Endodermal cell (in vitro differentiated cells): ENCODE data around the gene ADAMTS7. TPM values are rescaled to one million over a fixed set of nuclear protein-coding genes. Genes with fewer than 3 reads are reported as not detected.
"Not testable (repeated sequence)": the region's sequence is repeated elsewhere in the genome, so short reads cannot be mapped to it uniquely, and the experiment has no call there.

ENCODE experiments used
- DNase-seq: peaks from one replicate; pipeline ENCODE4 v3.0.0-alpha.2; 2017
- H3K27ac ChIP-seq: 2 replicates; pipeline ENCODE4 v1.5.1; 2013; ENCODE audit warnings: mild to moderate bottlenecking, low read depth, low read length, moderate library complexity
- H3K27me3 ChIP-seq: 2 replicates; pipeline ENCODE4 v1.6.1; 2013; ENCODE audit warnings: mild to moderate bottlenecking, low read length, moderate library complexity; ENCODE audit not compliant: insufficient read depth, control insufficient read depth, poor library complexity, severe bottlenecking
- H3K36me3 ChIP-seq: 2 replicates; pipeline ENCODE4 v1.7.0; 2013; ENCODE audit warnings: mild to moderate bottlenecking, low read length, moderate library complexity; ENCODE audit not compliant: control insufficient read depth, insufficient read depth
- H3K4me1 ChIP-seq: one replicate; pipeline ENCODE4 v1.7.0; 2013; ENCODE audit warnings: low read length; ENCODE audit not compliant: control insufficient read depth, insufficient read depth
- H3K4me3 ChIP-seq: 2 replicates; pipeline ENCODE4 v1.5.1; 2013; ENCODE audit warnings: mild to moderate bottlenecking, low read length, moderate library complexity
- H3K9ac ChIP-seq: 2 replicates; pipeline ENCODE4 v1.6.1; 2013; ENCODE audit warnings: mild to moderate bottlenecking, low read length, moderate library complexity; ENCODE audit not compliant: poor library complexity, severe bottlenecking; ENCODE audit errors: extremely low read depth
- H3K9me3 ChIP-seq: 2 replicates; pipeline ENCODE4 v1.6.1; 2013; ENCODE audit warnings: mild to moderate bottlenecking, low read length, moderate library complexity; ENCODE audit not compliant: control insufficient read depth
- H3K27ac Mint-ChIP-seq: 2 replicates; pipeline ENCODE4 v1.8.0; 2020; ENCODE audit warnings: mixed read lengths
- H3K27me3 Mint-ChIP-seq: 2 replicates; pipeline ENCODE4 v1.8.0; 2021; ENCODE audit warnings: mild to moderate bottlenecking, mixed read lengths; ENCODE audit not compliant: insufficient read depth
- H3K36me3 Mint-ChIP-seq: 2 replicates; pipeline ENCODE4 v1.8.0; 2020; ENCODE audit warnings: low read depth, mixed read lengths
- H3K4me1 Mint-ChIP-seq: 2 replicates; pipeline ENCODE4 v1.8.0; 2020; ENCODE audit warnings: mixed read lengths
- H3K4me3 Mint-ChIP-seq: 2 replicates; pipeline ENCODE4 v1.8.0; 2020; ENCODE audit warnings: mild to moderate bottlenecking, moderate library complexity, mixed read lengths
- H3K9me3 Mint-ChIP-seq: 2 replicates; pipeline ENCODE4 v1.8.0; 2020; ENCODE audit warnings: mild to moderate bottlenecking, mixed read lengths
- WGBS, 2 experiments: methylation state at CpG; one replicate each; pipeline versions ENCODE4 v1.1.5 to v1.1.7; 2013; ENCODE audit warnings: missing lambda C conversion rate in 2 of 2, mixed read lengths in 1 of 2; ENCODE audit not compliant: insufficient coverage in 1 of 2, insufficient read length in 1 of 2; 5-methylcytosine and 5-hydroxymethylcytosine counted together
- total RNA-seq, 2 donors: library from RNA; stranded (reverse); fragmentation: NEBNext Ultra II Directional in 1 of 2; extraction: Animal tissue kit (Norgen Biotek cat#: 25700) in 1 of 2; gene quantifications; 2 replicates in 1 of 2; 3 replicates in 1 of 2; pipeline ENCODE4 v1.2.1, GENCODE V29; 2021
- TF ChIP-seq, protein P1 (sequence below): fragments of 200-600 bp; sonication (generic); conservative IDR thresholded peaks from 2 replicates; pipeline ENCODE4 v1.5.0; 2021; ENCODE audit warnings: antibody characterized with exemption, mild to moderate bottlenecking

Gene ADAMTS7
- total RNA-seq, 2 donors from 2014 or later, result 55.8 to 67.1 TPM

DNA sequence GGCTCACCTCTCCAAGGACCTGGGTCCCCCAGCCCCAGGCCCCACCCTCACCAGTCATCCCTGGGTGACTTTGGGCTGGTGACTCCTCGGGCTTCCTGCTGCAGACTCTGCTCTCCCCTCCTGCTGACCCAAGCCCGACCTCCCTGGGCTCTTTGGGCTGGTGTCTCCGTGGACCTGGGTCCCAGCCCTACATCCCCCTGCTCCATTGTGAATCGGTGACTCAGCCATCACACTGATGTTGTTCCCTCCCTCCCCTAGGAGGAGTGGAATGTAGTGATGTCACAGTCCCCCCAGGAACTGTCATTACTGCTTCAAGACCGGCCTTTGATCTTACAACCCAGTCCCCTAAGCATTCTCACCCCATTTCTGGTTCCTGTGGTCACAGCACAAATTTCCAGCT lies 83.7 kb downstream of the ADAMTS7 start:
- Histone ChIP-seq H3K4me1 (no peaks in the 10 kb centered on the region), H3K36me3 (no peaks in the 10 kb centered on the region), H3K9me3 (no peaks in the 10 kb centered on the region), H3K9ac (no peak overlapping the region), H3K27me3 (no peaks in the 10 kb centered on the region), H3K4me3 (no peak overlapping the region), H3K27ac (no peak overlapping the region)
- Mint-ChIP-seq H3K36me3 (no peaks in the 10 kb centered on the region), H3K4me3 (no peak overlapping the region), H3K27ac (peak overlapping the region; percentile 24), H3K9me3 (peaks cover 2% of the 10 kb centered on the region), H3K4me1 (peaks cover 3% of the 10 kb centered on the region), H3K27me3 (peaks cover under 1% of the 10 kb centered on the region)
- DNase-seq, result peak; percentile 86
- WGBS, 2 experiments, result 41 to 44% methylated on average over 2 to 5 of the region's 5 CpGs
- TF ChIP-seq, protein P1, sequence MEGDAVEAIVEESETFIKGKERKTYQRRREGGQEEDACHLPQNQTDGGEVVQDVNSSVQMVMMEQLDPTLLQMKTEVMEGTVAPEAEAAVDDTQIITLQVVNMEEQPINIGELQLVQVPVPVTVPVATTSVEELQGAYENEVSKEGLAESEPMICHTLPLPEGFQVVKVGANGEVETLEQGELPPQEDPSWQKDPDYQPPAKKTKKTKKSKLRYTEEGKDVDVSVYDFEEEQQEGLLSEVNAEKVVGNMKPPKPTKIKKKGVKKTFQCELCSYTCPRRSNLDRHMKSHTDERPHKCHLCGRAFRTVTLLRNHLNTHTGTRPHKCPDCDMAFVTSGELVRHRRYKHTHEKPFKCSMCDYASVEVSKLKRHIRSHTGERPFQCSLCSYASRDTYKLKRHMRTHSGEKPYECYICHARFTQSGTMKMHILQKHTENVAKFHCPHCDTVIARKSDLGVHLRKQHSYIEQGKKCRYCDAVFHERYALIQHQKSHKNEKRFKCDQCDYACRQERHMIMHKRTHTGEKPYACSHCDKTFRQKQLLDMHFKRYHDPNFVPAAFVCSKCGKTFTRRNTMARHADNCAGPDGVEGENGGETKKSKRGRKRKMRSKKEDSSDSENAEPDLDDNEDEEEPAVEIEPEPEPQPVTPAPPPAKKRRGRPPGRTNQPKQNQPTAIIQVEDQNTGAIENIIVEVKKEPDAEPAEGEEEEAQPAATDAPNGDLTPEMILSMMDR, result no peak

DNA sequence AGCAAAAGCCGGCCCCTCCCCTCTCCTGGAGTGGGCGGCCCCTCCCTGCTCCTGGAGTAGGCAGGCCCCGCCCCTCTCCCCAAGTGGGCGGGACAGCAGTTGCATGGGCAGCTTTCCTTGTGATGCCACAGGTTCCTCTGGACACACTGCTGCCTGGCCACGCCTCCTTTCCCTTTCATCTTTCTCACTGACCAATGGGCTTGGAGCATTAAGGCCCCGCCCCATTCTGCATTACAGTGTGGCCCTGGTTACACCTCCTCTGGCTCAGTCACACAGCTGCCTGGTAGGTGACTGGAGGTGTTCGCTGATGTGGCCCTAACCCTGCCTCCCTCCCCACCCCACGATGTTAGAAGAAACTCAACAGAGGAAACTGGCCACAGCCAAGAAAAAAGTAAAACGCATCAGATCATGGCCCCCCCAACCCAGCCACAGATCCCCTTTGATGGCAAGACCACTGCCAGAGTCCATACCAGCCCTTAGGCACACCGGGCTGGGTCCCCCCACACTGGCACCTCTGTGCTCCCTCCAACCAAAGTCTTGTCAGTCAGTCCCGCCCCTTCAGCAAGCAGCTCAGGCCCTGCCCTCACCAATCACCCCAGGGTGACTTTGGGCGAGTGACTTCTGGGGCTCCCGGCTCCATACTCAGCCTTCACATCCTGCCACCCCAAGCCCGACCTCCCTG lies 84.3 kb downstream of the ADAMTS7 start:
- H3K4me3 Mint-ChIP-seq, result no peak overlapping the region
- H3K27ac Mint-ChIP-seq, result no peak overlapping the region
- H3K4me1 Mint-ChIP-seq, result peaks cover 3% of the 10 kb centered on the region
- no peaks in the 10 kb centered on the region for H3K36me3 Mint-ChIP-seq
- Histone ChIP-seq H3K27me3 (no peaks in the 10 kb centered on the region), H3K4me3 (no peak overlapping the region), H3K4me1 (no peaks in the 10 kb centered on the region), H3K9me3 (no peaks in the 10 kb centered on the region), H3K27ac (no peak overlapping the region), H3K9ac (no peak overlapping the region), H3K36me3 (no peaks in the 10 kb centered on the region)
- 60 to 83% methylated on average over 1 to 14 of the region's 14 CpGs for WGBS, 2 experiments
- H3K27me3 Mint-ChIP-seq, result peaks cover 3% of the 10 kb centered on the region
- peaks cover 2% of the 10 kb centered on the region for H3K9me3 Mint-ChIP-seq
- TF ChIP-seq, protein P1, result no peak
- DNase-seq, result peak; percentile 93

DNA sequence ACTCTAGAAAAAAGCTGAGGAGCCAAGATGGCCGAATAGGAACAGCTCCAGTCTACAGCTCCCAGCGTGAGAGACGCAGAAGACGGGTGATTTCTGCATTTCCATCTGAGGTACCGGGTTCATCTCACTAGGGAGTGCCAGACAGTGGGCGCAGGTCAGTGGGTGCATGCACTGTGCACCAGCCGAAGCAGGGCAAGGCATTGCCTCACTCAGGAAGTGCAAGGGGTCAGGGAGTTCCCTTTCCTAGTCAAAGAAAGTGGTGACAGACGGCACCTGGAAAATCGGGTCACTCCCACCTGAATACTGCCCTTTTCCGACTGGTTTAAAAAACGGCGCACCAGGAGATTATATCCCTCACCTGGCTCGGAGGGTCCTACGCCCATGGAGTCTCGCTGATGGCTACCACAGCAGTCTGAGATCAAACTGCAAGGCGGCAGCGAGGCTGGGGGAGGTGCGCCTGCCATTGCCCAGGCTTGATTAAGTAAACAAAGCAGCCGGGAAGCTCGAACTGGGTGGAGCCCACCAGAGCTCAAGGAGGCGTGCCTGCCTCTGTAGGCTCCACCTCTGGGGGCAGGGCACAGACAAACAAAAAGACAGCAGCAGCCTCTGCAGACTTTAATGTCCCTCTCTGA lies 91.3 kb downstream of the ADAMTS7 start:
- H3K36me3 ChIP-seq, H3K9me3 ChIP-seq, H3K4me3 Mint-ChIP-seq, H3K27ac Mint-ChIP-seq, H3K4me1 Mint-ChIP-seq, H3K27me3 ChIP-seq, H3K36me3 Mint-ChIP-seq, H3K9ac ChIP-seq, H3K4me3 ChIP-seq, H3K27ac ChIP-seq, H3K4me1 ChIP-seq: not testable (repeated sequence)
- 71 to 77% methylated on average over 18 to 21 of the region's 21 CpGs for WGBS, 2 experiments
- peaks cover 18% of the 10 kb centered on the region for H3K9me3 Mint-ChIP-seq
- DNase-seq, result peak; percentile 54
- peaks cover 13% of the 10 kb centered on the region for H3K27me3 Mint-ChIP-seq
